GM12864 (cell line): ENCODE data around the gene KRT75.

ENCODE experiments used
- DNase-seq: peaks from one replicate; pipeline ENCODE4 v3.0.0-alpha.2; 2011; ENCODE audit warnings: low read depth
- H3K4me3 ChIP-seq: 2 replicates; pipeline ENCODE4 v1.5.1; 2011; ENCODE audit warnings: mild to moderate bottlenecking, low read depth, low read length, control low read depth
- CTCF ChIP-seq: IDR thresholded peaks from 2 replicates; pipeline ENCODE4 v1.5.1; 2011; ENCODE audit warnings: low read depth, mild to moderate bottlenecking, moderate library complexity, low read length, control low read depth, inconsistent platforms; ENCODE audit errors: missing control alignments

The KRT75 gene

GRCh38 chr12:52434081-52434733, at the start of gene KRT75:
Gene KRT75, minus strand, starts transcription at chr12:52434371. Its CDS starts 67 bp downstream, at chr12:52434304.
- DNase-seq: no peak
- no peak within 1 kb of the TSS for H3K4me3 ChIP-seq
- no peak for TF ChIP-seq CTCF

GRCh38 chr12:52480073-52480472, 45.9 kb upstream of the KRT75 start:
- no peak overlapping the region for H3K4me3 ChIP-seq

GRCh38 chr12:52477651-52478050, 43.5 kb upstream of the KRT75 start:
- no peak overlapping the region for H3K4me3 ChIP-seq
- no peak for TF ChIP-seq CTCF
- DNase-seq: no peak

More at GRCh38 chr12:52480073-52480472, 45.9 kb upstream of the KRT75 start:
- DNase-seq: no peak
- TF ChIP-seq CTCF: no peak

- no peak for TF ChIP-seq CTCF
- DNase-seq: no peak
- no peak overlapping the region for H3K4me3 ChIP-seq
Observed at GRCh38 chr12:52474212-52474611, 40.0 kb upstream of the KRT75 start.

- no peak within 1 kb of the TSS for H3K4me3 ChIP-seq
- DNase-seq: no peak
- TF ChIP-seq CTCF: no peak
Observed at GRCh38 chr12:52473768-52474167, 39.6 kb upstream of the KRT75 start, which contains the start of gene KRT6C. Gene KRT6C, minus strand, starts transcription at chr12:52473805. Its CDS starts 68 bp downstream, at chr12:52473737.

- no peak overlapping the region for H3K4me3 ChIP-seq
- TF ChIP-seq CTCF: no peak
- DNase-seq: no peak
Observed at GRCh38 chr12:52469853-52470252, 35.7 kb upstream of the KRT75 start.

GRCh38 chr12:52464897-52465296, 30.7 kb upstream of the KRT75 start:
- no peak overlapping the region for H3K4me3 ChIP-seq
- TF ChIP-seq CTCF: no peak
- no peak for DNase-seq
